ENCODE results near the gene SMYD3.

- TF ChIP-seq CTCF (IDR thresholded peaks at IDR 0.05) (no peak), TCF7L2 (IDR thresholded peaks at IDR 0.05; ENCODE audit: low read depth, low read length) (no peak)
These were observed 116.2 kb downstream of the SMYD3 start for GRCh38 chr1:246390855-246391254.

Data from Panc1 (cell line).